Endothelial cell of umbilical vein (primary cell): ENCODE data around the gene SHISA9. TPM values are rescaled to one million over a fixed set of nuclear protein-coding genes. Genes with fewer than 3 reads are reported as not detected.

Experiments used
- BruUV-seq: library from RNA; stranded (reverse); fragments of 400-500 nt; replicated peaks from 2 replicates; lab custom pipeline; 2021; lab: Mats Ljungman, UMichigan
- CTCF ChIA-PET: fragments of 300-600, 350-600 bp; sonication (Branson Sonifier 250); formaldehyde crosslinking; loops from one replicate; lab custom pipeline; 2021; ENCODE audit warnings: antibody characterized with exemption, inconsistent platforms; lab: Charles Lee
- POLR2A ChIA-PET: fragments of 300-600, 350-600 bp; sonication (Branson Sonifier 250); formaldehyde crosslinking; loops from one replicate; lab custom pipeline; 2021; ENCODE audit warnings: antibody characterized with exemption, inconsistent platforms; lab: Charles Lee
- DNase-seq: peaks from one replicate; pipeline ENCODE4 v3.0.0-alpha.2; 2011; ENCODE audit warnings: low read depth, low spot score
- FAIRE-seq: peaks from 2 replicates; lab custom pipeline; 2011; peaks lifted over from hg19 to GRCh38; lab: Jason Lieb, UNC
- H2AFZ ChIP-seq: 2 replicates; pipeline ENCODE4 v1.6.0; 2012; ENCODE audit warnings: low read depth, low read length, control low read depth, inconsistent platforms
- H3K27ac ChIP-seq: 2 replicates; pipeline ENCODE4 v1.5.1; 2011; ENCODE audit warnings: low read depth, mild to moderate bottlenecking, control low read depth, low read length, moderate library complexity; ENCODE audit not compliant: insufficient read depth
- H3K27me3 ChIP-seq, 2 experiments: 2 replicates each; pipeline versions ENCODE4 v1.6.0 to v1.6.1; 2011; ENCODE audit warnings: low read length in 2 of 2, mixed read lengths in 1 of 2; ENCODE audit not compliant: control insufficient read depth in 2 of 2, insufficient read depth in 2 of 2
- H3K36me3 ChIP-seq, 2 experiments: 2 replicates in 1 of 2; 3 replicates in 1 of 2; pipeline ENCODE4 v1.5.1; 2011; ENCODE audit warnings: low read length in 2 of 2, mild to moderate bottlenecking in 1 of 2, moderate library complexity in 1 of 2; ENCODE audit not compliant: control insufficient read depth in 2 of 2, insufficient read depth in 2 of 2; ENCODE audit errors: extremely low read depth in 1 of 2
- H3K4me1 ChIP-seq: 3 replicates; pipeline ENCODE4 v1.5.1; 2011; ENCODE audit warnings: mild to moderate bottlenecking, low read length; ENCODE audit not compliant: control insufficient read depth, insufficient read depth; ENCODE audit errors: extremely low read depth
- H3K4me2 ChIP-seq: 2 replicates; pipeline ENCODE4 v1.6.1; 2011; ENCODE audit warnings: low read length, control low read depth, mixed read lengths; ENCODE audit not compliant: insufficient read depth
- H3K4me3 ChIP-seq, 3 experiments: fragments of 200-600 bp in 1 of 3; sonication (generic), shearing (Covaris generic) in 1 of 3; replicated peaks in 1 of 3; 2 replicates each; pipeline ENCODE4 v1.5.1; 2011 to 2016; ENCODE audit warnings: control low read depth in 3 of 3, low read length in 3 of 3, mild to moderate bottlenecking in 2 of 3, inconsistent platforms in 1 of 3, low read depth in 1 of 3, moderate library complexity in 1 of 3; ENCODE audit not compliant: insufficient read depth in 1 of 3
- H3K79me2 ChIP-seq: 2 replicates; pipeline ENCODE4 v1.6.0; 2012; ENCODE audit warnings: low read length, inconsistent platforms; ENCODE audit not compliant: control insufficient read depth, insufficient read depth
- H3K9ac ChIP-seq: replicated peaks from 2 replicates; pipeline ENCODE3; 2011; ENCODE audit warnings: low read length, control low read depth; ENCODE audit not compliant: insufficient read depth; ENCODE audit errors: extremely low read depth
- H3K9me1 ChIP-seq: replicated peaks from 3 replicates; pipeline ENCODE4 v1.6.0; 2011; ENCODE audit warnings: mild to moderate bottlenecking, low read length; ENCODE audit not compliant: control insufficient read depth, insufficient read depth; ENCODE audit errors: extremely low read depth
- H3K9me3 ChIP-seq: replicated peaks from 2 replicates; pipeline ENCODE4 v1.5.1; 2012; ENCODE audit warnings: low read length, inconsistent platforms; ENCODE audit not compliant: control insufficient read depth, insufficient read depth
- H4K20me1 ChIP-seq: replicated peaks from 2 replicates; pipeline ENCODE3; 2011; ENCODE audit warnings: mild to moderate bottlenecking, low read length; ENCODE audit not compliant: control insufficient read depth, insufficient read depth; ENCODE audit errors: extremely low read depth
- CTCF ChIP-seq, 2 donors: IDR thresholded peaks; 1 replicate in 1 of 2; 2 replicates in 1 of 2; pipeline ENCODE4 v1.5.1; 2011; ENCODE audit warnings: low read length in 2 of 2, mild to moderate bottlenecking in 2 of 2, moderate library complexity in 2 of 2, control low read depth in 1 of 2, inconsistent platforms in 1 of 2, low read depth in 1 of 2; ENCODE audit not compliant: insufficient read depth in 1 of 2; ENCODE audit errors: extremely low read depth in 1 of 2
- EZH2 ChIP-seq: IDR thresholded peaks from 2 replicates; pipeline ENCODE4 v1.6.1; 2012; ENCODE audit warnings: borderline replicate concordance, low read depth, mild to moderate bottlenecking, moderate library complexity, low read length, inconsistent platforms; ENCODE audit not compliant: severe bottlenecking
- FOS ChIP-seq: IDR thresholded peaks from 2 replicates; pipeline ENCODE4 v1.6.1; 2011; ENCODE audit warnings: mild to moderate bottlenecking, low read length, moderate library complexity, borderline replicate concordance; ENCODE audit not compliant: insufficient read depth
- GATA2 ChIP-seq: IDR thresholded peaks from 2 replicates; pipeline ENCODE4 v1.7.0; 2011; ENCODE audit warnings: low read depth, mild to moderate bottlenecking, moderate library complexity, mixed read lengths, low read length; ENCODE audit not compliant: insufficient read length, insufficient read depth
- JUN ChIP-seq: IDR thresholded peaks from 2 replicates; pipeline ENCODE4 v1.6.1; 2011; ENCODE audit warnings: borderline replicate concordance, low read depth; ENCODE audit not compliant: insufficient read length, insufficient read depth
- MAX ChIP-seq: IDR thresholded peaks from 2 replicates; pipeline ENCODE4 v1.6.1; 2011; ENCODE audit not compliant: insufficient read depth, insufficient read length
- MYC ChIP-seq: IDR thresholded peaks from one replicate; pipeline ENCODE4 v1.6.1; 2011; ENCODE audit warnings: mild to moderate bottlenecking, low read depth, low read length
- POLR2A ChIP-seq: IDR thresholded peaks from 2 replicates; pipeline ENCODE4 v1.6.1; 2012; ENCODE audit warnings: low read depth, mild to moderate bottlenecking, control low read depth, low read length
- POLR2AphosphoS5 ChIP-seq: IDR thresholded peaks from 2 replicates; pipeline ENCODE4 v1.6.1; 2012; ENCODE audit warnings: low read depth, mild to moderate bottlenecking, control low read depth, low read length, moderate library complexity; ENCODE audit not compliant: insufficient read depth
- dilution Hi-C: fragments of 300-500 bp; cut with MboI; formaldehyde crosslinking; loops from one replicate; pipeline ENCODE4 v1.15.0; 2019; ENCODE audit warnings: low sequenced_read_pairs; ENCODE audit not compliant: extremely low pct_ligation_motif_present
- intact Hi-C: fragments of 100-400 bp; cut with micrococcal nuclease; formaldehyde crosslinking; loops from one replicate; pipeline ENCODE4 v1.10.0; 2022
- polyA plus RNA-seq, 4 experiments: library from polyadenylated mRNA; depleted of rRNA in 3 of 4; stranded (reverse) in 3 of 4; unstranded in 1 of 4; fragments of >200 nt; gene quantifications; 2 replicates each; pipeline versions ENCODE4 v1.2.1 to v1.2.3, GENCODE V29; 2011 to 2012; ENCODE audit warnings: missing spikeins in 1 of 4
- total RNA-seq: library from RNA; stranded (reverse); gene quantifications from 2 replicates; pipeline ENCODE4 v1.2.3, GENCODE V29; 2021

The SHISA9 gene
- total and polyA plus RNA-seq, 2 donors (not counting 3 experiments of a cell fraction or from before 2014, with no cell fraction given), result not detected

GRCh38 chr16:13229039-13229438, 327.6 kb downstream of the SHISA9 start:
- intact Hi-C loops (no loop called here), dilution Hi-C loops (no loop called here)
- Histone ChIP-seq H3K27me3 (no peaks in the 10 kb centered on the region), H3K4me2 (no peak overlapping the region), H3K4me1 (no peaks in the 10 kb centered on the region), H3K9me3 (peaks cover 3% of the 10 kb centered on the region), H3K9me1 (no peaks in the 10 kb centered on the region), H3K79me2 (no peaks in the 10 kb centered on the region), H3K36me3 (no peaks in the 10 kb centered on the region), H3K9ac (no peak overlapping the region), H3K4me3 (no peak overlapping the region), H3K27ac (no peak overlapping the region), H2AFZ (no peak overlapping the region), H4K20me1 (no peaks in the 10 kb centered on the region)
- POLR2A ChIA-PET, result no interaction called here
- no peak for TF ChIP-seq MAX
- CTCF ChIA-PET, result no interaction called here
- DNase-seq, result no peak
- no TSS peak for BruUV-seq
- no peak for FAIRE-seq

DNA sequence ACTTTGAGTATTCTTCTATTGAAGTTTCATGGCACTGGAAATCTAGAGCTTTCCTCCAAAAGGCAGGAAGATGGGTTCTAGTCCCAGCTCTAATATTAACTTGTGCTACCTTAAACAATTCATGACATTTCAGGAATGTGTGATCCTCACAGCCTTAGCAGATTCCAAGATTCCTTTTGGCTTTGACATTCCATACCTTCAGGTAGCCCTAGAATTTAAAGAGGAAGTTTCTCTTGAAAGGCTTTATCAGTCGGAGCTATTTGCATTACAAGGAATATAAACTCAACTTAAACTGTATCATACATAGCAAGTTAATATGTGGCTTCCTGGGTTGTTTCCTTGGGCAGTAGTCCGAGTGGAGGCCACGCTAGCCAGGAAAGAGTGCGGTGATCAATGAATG, 330.0 kb downstream of the SHISA9 start:
- peaks cover 4% of the 10 kb centered on the region for H3K9me3 ChIP-seq
- dilution Hi-C loops, result no loop called here
- ChIA-PET CTCF (no interaction called here), POLR2A (no interaction called here)
- H3K27ac ChIP-seq, result no peak overlapping the region
- FAIRE-seq (no peak), DNase-seq (no peak)
- H3K27me3 ChIP-seq, result no peaks in the 10 kb centered on the region
- H3K4me3 ChIP-seq, result no peak overlapping the region
- no peak overlapping the region for H2AFZ ChIP-seq
- no peak overlapping the region for H3K4me2 ChIP-seq
- no peaks in the 10 kb centered on the region for H3K4me1 ChIP-seq
- BruUV-seq, result no TSS peak
- no peaks in the 10 kb centered on the region for H3K36me3 ChIP-seq
- intact Hi-C loops, result no loop called here
- no peaks in the 10 kb centered on the region for H3K79me2 ChIP-seq
- no peak overlapping the region for H3K9ac ChIP-seq
- no peaks in the 10 kb centered on the region for H4K20me1 ChIP-seq
- no peak for TF ChIP-seq FOS
- TF ChIP-seq POLR2A, result no peak
- TF ChIP-seq CTCF (IDR thresholded peaks at IDR 0.05; ENCODE audit: extremely low read depth in 1 of 2, insufficient read depth in 1 of 2, low read depth in 1 of 2, low read length in 2 of 2), result no peak
- no peak for TF ChIP-seq MAX
- no peak for TF ChIP-seq GATA2
- no peak for TF ChIP-seq JUN
- TF ChIP-seq EZH2, result no peak
- no peak for TF ChIP-seq MYC
- no peak for TF ChIP-seq POLR2AphosphoS5
- H3K9me1 ChIP-seq, result no peaks in the 10 kb centered on the region
